ENCODE data around the gene FAM151A.

Gene FAM151A

DNA sequence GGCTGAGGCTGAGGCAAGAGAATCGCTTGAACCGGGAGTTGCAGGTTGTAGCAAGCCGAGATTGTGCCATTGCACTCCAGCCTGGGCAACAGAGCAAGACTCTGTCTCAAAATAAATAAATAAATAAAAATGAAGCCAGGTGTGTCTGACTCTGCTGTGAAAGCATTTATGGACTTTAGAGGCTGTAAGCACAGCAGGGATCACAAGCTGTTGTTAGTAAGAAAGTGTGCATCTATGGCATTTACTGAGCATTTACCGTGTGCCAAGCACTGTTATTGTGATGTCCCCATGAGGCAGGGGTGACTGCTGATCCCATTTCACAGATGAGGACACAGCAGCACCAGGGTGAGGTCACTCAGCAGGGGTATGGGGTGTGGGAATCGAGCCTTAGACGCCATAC lies 20.1 kb downstream of the FAM151A start:
- TF ChIP-seq CTCF (IDR thresholded peaks at IDR 0.05; ENCODE audit: extremely low read depth, insufficient read depth, missing control alignments) = no peak
- DNase-seq (ENCODE audit: low spot score) = no peak
- in situ Hi-C loops (cut with MboI; ENCODE audit: low pct_unique_long_range_greater_than_20kb, low sequenced_read_pairs, unreplicated experiment) = no loop called here

- in situ Hi-C loops (cut with MboI; ENCODE audit: low pct_unique_long_range_greater_than_20kb, low sequenced_read_pairs, unreplicated experiment) = no loop called here
Observed at GRCh38 chr1:54602554-54602953, 20.8 kb downstream of the FAM151A start.

DNA sequence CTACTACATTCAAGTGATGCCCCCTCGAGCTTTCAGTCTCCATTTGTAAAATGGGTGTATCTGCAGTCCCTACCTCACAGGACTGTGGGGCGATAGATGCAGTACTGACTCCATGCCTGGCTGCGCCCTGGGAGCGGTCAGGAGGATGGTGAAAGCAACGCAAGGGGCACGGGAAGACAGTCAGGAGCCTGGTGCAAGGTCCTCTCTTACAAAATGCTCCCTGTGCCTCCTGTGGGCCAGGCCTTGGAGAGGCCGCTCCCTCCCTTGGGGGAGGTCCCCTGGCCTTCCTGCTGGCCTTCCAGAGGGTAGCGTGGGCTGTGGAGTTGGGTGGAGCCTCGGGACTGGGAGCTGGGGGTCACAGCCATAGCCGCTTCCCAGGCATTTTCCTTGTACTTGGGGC lies 21.6 kb downstream of the FAM151A start:
- DNase-seq (ENCODE audit: low spot score) = no peak
- in situ Hi-C loops (cut with MboI; ENCODE audit: low pct_unique_long_range_greater_than_20kb, low sequenced_read_pairs, unreplicated experiment) = no loop called here
- TF ChIP-seq CTCF (IDR thresholded peaks at IDR 0.05; ENCODE audit: extremely low read depth, insufficient read depth, missing control alignments) = no peak

More at GRCh38 chr1:54602554-54602953, 20.8 kb downstream of the FAM151A start:
- TF ChIP-seq CTCF (IDR thresholded peaks at IDR 0.05; ENCODE audit: extremely low read depth, insufficient read depth, missing control alignments) = no peak
- DNase-seq (ENCODE audit: low spot score) = no peak

DNA sequence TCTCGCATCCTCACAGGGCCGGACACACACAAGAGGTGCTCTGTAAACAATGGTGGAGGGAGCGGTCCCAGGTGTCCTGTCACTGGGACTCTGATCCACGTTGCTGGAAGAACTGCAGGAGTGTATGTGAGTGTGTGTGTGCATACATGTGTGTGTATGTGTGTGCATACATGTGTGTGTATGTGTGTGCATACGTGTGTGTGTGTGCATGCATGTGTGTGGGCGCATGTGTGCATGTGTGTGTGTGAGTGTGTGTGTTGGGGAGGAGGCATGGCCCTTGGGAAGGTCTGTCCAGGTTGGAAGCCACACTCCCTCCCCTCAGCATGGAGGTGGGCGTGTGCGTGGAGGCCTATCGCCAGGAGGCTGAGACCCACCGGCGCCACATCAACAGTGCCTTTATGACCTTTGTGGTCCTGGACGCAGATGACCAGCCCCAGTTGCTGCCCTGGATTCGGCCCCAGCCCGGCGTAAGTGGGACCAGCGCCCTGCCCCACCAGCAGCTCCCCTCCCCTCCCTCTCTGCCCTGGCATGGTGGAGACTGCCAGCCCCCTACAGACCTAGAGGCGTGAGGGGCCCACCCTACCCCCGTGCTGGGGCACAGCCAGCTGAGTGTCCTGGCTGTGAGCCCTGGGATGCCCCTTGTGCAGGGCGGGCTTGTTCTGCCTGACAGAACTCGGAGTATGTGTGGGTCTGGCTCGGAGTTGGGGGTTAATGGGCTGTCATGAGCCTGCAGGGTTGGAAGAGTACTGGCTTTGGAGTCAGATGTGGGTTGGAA lies 22.2 kb downstream of the FAM151A start:
- in situ Hi-C loops (cut with MboI; ENCODE audit: low pct_unique_long_range_greater_than_20kb, low sequenced_read_pairs, unreplicated experiment) = no loop called here
- no peak for TF ChIP-seq CTCF (IDR thresholded peaks at IDR 0.05; ENCODE audit: extremely low read depth, insufficient read depth, missing control alignments)
- no peak for DNase-seq (ENCODE audit: low spot score)

DNA sequence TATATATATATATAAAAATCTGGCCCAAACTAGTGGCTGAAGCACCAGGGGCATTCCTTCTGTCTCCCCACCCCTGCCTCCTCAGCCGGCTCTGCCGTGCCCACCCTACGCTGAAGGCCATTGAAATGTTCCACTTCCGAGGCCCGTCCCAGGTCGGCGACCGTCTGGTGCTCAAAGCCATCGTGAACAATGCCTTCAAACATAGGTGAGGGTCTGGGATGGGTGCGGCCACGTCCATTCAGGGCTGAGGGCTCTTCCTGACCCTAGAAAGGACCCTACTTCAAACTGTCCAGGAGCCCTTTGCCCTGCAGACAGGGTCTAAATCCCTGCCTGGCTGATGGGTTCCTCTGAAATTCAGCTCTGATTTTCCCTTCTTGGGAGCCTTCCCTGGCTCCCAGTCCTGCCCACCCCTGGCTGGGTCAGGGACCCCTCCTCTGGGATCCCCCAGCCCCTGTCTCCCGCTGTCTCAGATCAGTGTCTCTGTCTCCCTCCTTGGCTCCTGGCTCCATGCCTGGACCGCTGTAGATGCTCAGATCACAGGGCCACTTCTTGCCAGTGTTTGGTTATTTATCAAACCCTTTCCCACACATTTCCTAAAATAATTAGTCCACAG lies 24.0 kb downstream of the FAM151A start:
- in situ Hi-C loops (cut with MboI; ENCODE audit: low pct_unique_long_range_greater_than_20kb, low sequenced_read_pairs, unreplicated experiment) = no loop called here
- no peak for TF ChIP-seq CTCF (IDR thresholded peaks at IDR 0.05; ENCODE audit: extremely low read depth, insufficient read depth, missing control alignments)
- DNase-seq (ENCODE audit: low spot score) = no peak

GRCh38 chr1:54597455-54598030 lies 25.8 kb downstream of the FAM151A start:
- no peak for TF ChIP-seq CTCF (IDR thresholded peaks at IDR 0.05; ENCODE audit: extremely low read depth, insufficient read depth, missing control alignments)
- no peak for DNase-seq (ENCODE audit: low spot score)
- in situ Hi-C loops (cut with MboI; ENCODE audit: low pct_unique_long_range_greater_than_20kb, low sequenced_read_pairs, unreplicated experiment) = no loop called here

Data from GM13977 (cell line).